Epithelial cell of esophagus (primary cell): ENCODE results near the gene ABCC10.
"Not testable (repeated sequence)": the region's sequence is repeated elsewhere in the genome, so short reads cannot be mapped to it uniquely, and the experiment has no call there.

Experiments
- DNase-seq: peaks from one replicate; pipeline ENCODE4 v3.0.0; 2010; ENCODE audit warnings: low read depth
- H3K4me3 ChIP-seq: 2 replicates; pipeline ENCODE4 v1.5.1; 2011; ENCODE audit warnings: mild to moderate bottlenecking, low read length, control low read depth
- TF ChIP-seq, protein P1 (sequence below): IDR thresholded peaks from 2 replicates; pipeline ENCODE4 v1.5.1; 2011; ENCODE audit warnings: low read depth, mild to moderate bottlenecking, low read length, control low read depth, inconsistent platforms; ENCODE audit not compliant: insufficient read depth; ENCODE audit errors: missing control alignments

Gene ABCC10

DNA sequence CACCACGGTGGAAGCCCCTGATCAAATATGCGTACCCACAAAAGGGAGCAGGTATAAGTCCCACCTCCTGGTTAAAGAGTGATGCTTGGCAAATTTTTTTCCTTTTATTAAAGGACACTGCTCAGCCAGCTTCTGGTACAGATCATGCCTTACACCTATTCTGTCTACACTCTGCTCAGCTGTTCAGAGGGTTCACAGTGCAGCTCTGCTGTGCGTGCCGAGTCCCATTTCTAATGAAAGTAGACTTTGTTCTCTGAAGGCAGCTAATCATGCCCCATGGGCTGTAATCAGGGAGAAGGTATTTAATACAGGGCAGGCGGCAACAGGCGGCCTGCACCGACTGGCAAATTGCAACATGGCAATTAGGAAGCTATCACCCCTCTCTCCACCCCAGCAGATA, 66.5 kb downstream of the ABCC10 start:
- H3K4me3 ChIP-seq: no peak overlapping the region
- TF ChIP-seq, protein P1, sequence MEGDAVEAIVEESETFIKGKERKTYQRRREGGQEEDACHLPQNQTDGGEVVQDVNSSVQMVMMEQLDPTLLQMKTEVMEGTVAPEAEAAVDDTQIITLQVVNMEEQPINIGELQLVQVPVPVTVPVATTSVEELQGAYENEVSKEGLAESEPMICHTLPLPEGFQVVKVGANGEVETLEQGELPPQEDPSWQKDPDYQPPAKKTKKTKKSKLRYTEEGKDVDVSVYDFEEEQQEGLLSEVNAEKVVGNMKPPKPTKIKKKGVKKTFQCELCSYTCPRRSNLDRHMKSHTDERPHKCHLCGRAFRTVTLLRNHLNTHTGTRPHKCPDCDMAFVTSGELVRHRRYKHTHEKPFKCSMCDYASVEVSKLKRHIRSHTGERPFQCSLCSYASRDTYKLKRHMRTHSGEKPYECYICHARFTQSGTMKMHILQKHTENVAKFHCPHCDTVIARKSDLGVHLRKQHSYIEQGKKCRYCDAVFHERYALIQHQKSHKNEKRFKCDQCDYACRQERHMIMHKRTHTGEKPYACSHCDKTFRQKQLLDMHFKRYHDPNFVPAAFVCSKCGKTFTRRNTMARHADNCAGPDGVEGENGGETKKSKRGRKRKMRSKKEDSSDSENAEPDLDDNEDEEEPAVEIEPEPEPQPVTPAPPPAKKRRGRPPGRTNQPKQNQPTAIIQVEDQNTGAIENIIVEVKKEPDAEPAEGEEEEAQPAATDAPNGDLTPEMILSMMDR: no peak
- DNase-seq: peak; percentile 65

DNA sequence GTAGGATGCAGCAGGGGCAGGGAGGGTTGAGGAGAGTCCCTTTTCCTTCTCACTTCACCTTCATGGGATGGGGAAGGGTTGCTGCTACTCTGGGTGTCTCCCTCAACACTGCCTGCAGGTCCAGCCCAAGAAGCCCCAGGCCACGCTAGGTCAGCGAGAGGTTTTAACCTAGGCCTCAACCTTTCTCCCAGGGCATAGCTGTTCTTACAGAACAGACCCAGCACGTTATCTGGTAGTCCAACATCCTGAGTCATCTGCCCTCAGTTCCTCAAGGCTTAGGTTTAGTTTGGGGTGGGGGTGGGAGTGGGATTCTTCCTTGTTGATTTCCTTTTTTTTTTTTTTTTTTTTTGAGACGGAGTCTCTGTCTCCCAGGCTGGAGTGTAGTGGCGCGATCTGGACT, 67.0 kb downstream of the ABCC10 start:
- H3K4me3 ChIP-seq: no peak overlapping the region
- TF ChIP-seq, protein P1: no peak
- no peak for DNase-seq

DNA sequence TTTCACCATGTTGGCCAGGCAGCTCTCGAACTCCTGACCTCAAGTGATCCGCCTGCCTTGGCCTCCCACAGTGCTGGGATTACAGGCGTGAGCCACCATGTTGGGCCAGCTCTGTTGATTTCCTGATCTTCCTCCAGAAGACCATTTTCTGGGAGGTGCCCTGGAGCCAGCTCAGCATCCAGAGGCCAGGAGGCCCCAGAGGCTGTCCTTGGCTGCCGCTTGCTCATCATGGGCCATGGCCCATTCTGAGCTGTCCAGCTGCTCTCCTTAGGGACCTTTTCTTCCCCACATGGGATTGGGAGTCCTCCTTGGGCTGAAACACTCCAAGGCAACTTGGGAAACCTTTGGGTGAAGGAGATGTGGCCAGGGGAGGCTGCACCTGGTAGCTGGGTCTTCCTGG, 67.4 kb downstream of the ABCC10 start:
- TF ChIP-seq, protein P1: no peak
- DNase-seq: no peak
- H3K4me3 ChIP-seq: no peak overlapping the region

DNA sequence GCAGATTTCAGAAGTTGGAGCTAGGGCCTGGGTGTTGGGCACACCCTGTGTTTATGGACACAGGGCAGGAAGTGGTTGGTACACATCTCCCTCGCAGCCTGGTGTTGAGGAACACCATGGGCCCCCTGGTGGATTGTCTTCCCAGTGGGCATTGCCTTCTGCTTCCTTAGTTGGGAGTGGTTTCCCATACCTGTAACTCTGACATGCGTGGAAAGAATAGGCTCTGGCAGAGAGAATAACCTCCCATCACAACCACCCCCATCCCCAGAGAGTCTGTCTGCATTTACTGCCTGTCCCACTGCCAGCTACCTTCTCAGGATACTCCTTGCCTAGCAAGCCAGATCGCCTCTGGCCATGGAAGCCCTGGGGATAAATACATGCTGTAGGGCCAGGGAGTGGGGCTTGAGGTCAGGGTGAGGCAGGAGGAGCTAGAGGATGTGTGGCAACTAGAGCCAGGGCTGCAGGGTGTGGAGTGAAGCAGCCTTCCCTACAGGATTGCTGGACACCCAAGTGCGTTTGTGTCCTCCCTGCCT, 68.1 kb downstream of the ABCC10 start:
- peak; percentile 54 for DNase-seq
- no peak overlapping the region for H3K4me3 ChIP-seq
- TF ChIP-seq, protein P1: peak; percentile 46

DNA sequence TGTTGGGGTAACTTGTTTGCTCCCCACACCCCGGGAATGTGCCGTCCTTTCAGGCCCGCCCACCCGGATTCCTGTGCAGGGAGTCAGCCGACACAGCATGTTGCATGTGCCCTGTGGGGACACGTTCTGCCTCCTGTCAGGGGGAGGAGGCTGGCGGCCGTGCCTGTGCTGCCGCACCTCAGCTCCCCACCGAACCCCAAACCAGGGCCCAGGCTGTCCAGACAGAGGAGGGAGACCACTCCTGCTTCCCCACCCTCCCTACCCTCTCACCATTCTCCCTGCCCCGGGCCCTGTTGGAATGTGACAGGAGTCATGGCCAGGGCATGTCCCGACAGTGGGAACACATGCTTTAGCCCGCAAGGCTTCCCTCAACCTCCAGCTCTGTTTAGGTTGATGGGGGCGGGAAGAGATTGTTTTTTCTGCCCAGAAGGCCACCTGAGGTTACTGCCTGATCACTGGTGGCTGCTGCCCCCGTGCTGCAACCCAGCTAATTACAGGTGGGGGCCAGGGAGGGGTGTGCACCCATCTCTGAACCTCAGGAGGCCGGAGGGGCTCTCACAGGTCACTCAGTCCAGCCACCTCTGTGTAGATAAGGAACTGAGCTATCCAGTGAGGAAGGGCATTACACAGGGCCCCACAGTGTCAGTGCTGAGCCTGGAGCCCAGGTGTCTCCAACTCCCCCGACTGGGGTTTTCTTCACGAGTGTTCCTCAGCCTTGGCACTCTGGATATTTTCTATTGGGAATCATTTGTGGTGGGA, 69.2 kb downstream of the ABCC10 start:
- peak; percentile 96 for DNase-seq
- no peak overlapping the region for H3K4me3 ChIP-seq
- TF ChIP-seq, protein P1: peak; percentile 74

DNA sequence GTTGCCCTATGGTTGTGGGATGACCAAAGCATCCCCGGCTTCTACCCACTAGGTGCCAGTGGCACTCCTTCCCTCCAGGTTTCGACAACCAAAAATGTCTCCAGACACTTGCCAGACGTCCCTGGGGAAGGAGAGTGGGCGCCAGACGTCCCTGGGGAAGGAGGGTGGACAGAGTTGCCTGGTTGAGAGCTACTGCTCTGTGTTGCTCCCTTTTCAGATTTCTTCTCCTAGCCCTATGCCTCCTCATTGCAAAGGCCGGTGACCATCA, 69.7 kb downstream of the ABCC10 start:
- H3K4me3 ChIP-seq: no peak overlapping the region
- DNase-seq: no peak
- TF ChIP-seq, protein P1: no peak

DNA sequence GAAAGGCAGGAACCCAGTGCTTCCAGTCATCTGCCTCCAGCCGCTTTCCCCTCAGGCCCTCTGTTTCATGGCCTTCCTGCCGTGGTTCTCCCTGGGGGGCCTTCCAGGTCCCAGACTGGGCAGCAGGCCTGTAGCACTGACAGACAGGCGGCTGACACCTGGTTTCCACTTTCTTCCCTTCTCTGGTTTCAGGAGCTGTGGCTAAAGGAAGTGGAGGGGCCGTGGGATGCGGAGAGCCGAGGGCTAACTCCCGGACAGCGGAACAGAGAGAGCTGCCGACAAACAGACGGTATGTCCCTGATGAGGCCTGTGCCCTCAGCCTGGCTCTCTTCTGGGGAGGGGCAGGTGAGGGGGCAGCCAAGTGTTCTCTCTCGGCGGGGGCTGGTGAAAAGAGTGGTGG, 70.3 kb downstream of the ABCC10 start:
- no peak overlapping the region for H3K4me3 ChIP-seq
- DNase-seq: no peak
- TF ChIP-seq, protein P1: no peak

DNA sequence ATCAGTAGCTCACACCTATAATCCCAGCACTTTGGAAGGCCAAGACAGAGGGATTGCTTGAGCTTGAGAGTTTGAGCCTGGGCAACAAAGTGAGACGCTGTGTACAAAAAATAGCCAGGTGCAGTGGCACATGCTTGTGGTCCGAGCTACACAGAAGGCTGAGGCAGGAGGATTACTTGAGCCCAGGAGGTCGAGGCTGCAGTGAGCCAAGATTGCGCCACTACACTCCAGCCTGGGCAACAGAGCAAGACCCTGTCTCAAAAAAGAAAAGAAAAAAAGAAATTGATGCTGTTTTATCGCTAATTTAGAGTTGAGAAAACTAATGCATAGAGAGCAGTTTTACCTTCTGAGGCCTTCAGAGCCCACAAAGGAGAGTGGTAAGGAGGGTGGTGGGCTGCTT, 71.0 kb downstream of the ABCC10 start:
- H3K4me3 ChIP-seq, DNase-seq: not testable (repeated sequence)
